ENCODE measurements around the gene PEX14. TPM values are rescaled to one million over a fixed set of nuclear protein-coding genes. Genes with fewer than 3 reads are reported as not detected.
"Not testable (repeated sequence)": the region's sequence is repeated elsewhere in the genome, so short reads cannot be mapped to it uniquely, and the experiment has no call there.

The PEX14 gene
- total RNA-seq, 4 donors from 2014 or later: 2.0 to 21.9 (median 5.3) TPM

DNA sequence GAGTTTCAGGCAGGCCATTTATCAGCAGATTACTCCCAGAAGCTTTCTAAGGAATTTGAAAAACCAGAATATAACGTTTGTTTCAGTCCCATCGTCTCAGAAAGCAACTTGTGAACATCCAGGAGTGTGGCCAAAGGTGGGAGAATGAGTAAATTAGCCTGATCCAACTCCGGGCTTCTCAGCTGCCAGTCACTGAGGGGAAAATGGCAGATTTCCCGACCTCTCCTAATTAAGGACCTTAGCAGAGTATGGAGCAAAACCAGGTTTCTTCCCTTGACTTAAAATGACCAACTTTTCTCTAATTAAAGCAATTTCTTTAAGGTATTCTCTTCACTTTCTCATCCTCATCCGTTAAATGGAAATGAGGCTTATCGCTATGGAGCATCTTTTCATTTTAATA, 23.9 kb upstream of the PEX14 start:
- TF ChIP-seq, protein P1, sequence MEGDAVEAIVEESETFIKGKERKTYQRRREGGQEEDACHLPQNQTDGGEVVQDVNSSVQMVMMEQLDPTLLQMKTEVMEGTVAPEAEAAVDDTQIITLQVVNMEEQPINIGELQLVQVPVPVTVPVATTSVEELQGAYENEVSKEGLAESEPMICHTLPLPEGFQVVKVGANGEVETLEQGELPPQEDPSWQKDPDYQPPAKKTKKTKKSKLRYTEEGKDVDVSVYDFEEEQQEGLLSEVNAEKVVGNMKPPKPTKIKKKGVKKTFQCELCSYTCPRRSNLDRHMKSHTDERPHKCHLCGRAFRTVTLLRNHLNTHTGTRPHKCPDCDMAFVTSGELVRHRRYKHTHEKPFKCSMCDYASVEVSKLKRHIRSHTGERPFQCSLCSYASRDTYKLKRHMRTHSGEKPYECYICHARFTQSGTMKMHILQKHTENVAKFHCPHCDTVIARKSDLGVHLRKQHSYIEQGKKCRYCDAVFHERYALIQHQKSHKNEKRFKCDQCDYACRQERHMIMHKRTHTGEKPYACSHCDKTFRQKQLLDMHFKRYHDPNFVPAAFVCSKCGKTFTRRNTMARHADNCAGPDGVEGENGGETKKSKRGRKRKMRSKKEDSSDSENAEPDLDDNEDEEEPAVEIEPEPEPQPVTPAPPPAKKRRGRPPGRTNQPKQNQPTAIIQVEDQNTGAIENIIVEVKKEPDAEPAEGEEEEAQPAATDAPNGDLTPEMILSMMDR (IDR thresholded peaks at IDR 0.05): no peak
- no peak for TF ChIP-seq POLR2A (IDR thresholded peaks at IDR 0.05)
- Histone ChIP-seq H3K4me3 (no peak overlapping the region), H3K27me3 (no peaks in the 10 kb centered on the region), H3K36me3 (no peaks in the 10 kb centered on the region), H3K4me1 (no peaks in the 10 kb centered on the region), H3K27ac (no peak overlapping the region), H3K9me3 (no peaks in the 10 kb centered on the region)
- intact Hi-C loops (cut with DNase I; ENCODE audit: low total_unique reads): no loop called here
- DNase-seq: no peak

DNA sequence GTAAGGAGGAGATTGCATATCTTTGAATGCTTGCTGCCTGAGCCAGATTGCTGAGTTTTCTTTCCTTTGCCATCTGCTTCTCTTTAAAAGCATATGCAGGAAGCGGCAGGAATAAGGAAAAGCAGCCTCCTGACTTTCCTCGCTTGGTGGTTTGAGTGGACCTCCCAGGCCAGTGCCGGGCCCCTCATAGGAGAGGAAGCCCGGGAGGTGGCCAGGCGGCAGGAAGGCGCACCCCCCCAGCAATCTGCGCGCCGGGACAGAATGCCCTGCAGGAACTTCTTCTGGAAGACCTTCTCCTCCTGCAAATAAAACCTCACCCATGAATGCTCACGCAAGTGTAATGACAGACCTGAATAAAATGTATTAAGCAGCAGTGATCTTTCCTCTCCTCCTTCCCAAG, 23.5 kb upstream of the PEX14 start:
- no peaks in the 10 kb centered on the region for H3K9me3 ChIP-seq
- intact Hi-C loops (cut with DNase I; ENCODE audit: low total_unique reads): no loop called here
- H3K4me3 ChIP-seq: no peak overlapping the region
- no peaks in the 10 kb centered on the region for H3K4me1 ChIP-seq
- no peaks in the 10 kb centered on the region for H3K27me3 ChIP-seq
- TF ChIP-seq, protein P1 (IDR thresholded peaks at IDR 0.05): no peak
- no peak for TF ChIP-seq POLR2A (IDR thresholded peaks at IDR 0.05)
- no peak overlapping the region for H3K27ac ChIP-seq
- DNase-seq: no peak
- H3K36me3 ChIP-seq: no peaks in the 10 kb centered on the region

DNA sequence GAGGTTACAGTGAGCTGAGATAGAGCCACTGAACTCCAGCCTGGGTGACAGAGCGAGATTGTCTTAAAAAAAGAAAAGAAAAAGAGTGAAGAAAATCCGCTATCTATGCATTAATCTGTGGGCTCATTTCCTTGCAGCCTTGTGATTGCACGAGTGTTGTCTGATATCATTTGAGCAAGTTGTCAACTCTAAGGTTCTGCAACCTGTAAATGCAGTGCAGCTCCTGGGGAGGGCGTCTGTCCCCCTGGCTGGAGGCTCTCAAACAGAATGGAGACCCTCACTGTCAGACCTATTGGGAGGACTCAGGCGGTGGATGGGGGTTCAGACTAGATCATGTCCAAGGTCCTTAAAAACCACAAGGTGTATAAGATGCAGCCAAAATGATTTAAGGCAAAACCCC, 18.7 kb upstream of the PEX14 start:
- no peaks in the 10 kb centered on the region for H3K4me1 ChIP-seq
- H3K4me3 ChIP-seq: no peak overlapping the region
- no peak for DNase-seq
- intact Hi-C loops (cut with DNase I; ENCODE audit: low total_unique reads): no loop called here
- no peaks in the 10 kb centered on the region for H3K9me3 ChIP-seq
- no peaks in the 10 kb centered on the region for H3K27me3 ChIP-seq
- no peak for TF ChIP-seq POLR2A (IDR thresholded peaks at IDR 0.05)
- TF ChIP-seq, protein P1 (IDR thresholded peaks at IDR 0.05): no peak
- no peak overlapping the region for H3K27ac ChIP-seq
- no peaks in the 10 kb centered on the region for H3K36me3 ChIP-seq

DNA sequence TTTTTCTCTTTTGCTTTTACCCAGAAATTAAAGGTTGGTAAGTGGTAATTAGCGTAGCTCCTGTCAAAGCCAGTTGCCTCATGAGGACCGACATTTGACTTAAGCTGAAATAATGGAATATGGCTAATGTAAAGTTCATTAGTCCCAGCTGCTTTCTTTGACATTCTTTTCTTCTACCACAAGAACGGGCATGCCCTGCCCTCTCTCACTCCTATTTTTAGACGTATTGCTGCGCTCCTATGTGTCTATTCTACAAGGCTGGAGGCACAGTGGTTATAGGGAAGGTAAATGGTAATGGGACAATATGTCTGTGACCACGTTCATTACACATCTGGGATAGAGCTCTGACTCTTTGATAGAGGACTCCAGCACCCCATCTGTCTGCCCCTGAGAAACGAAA, 18.1 kb upstream of the PEX14 start:
- H3K9me3 ChIP-seq: no peaks in the 10 kb centered on the region
- no peaks in the 10 kb centered on the region for H3K4me1 ChIP-seq
- TF ChIP-seq, protein P1 (IDR thresholded peaks at IDR 0.05): no peak
- TF ChIP-seq POLR2A (IDR thresholded peaks at IDR 0.05): no peak
- no peak for DNase-seq
- H3K27ac ChIP-seq: no peak overlapping the region
- intact Hi-C loops (cut with DNase I; ENCODE audit: low total_unique reads): no loop called here
- no peaks in the 10 kb centered on the region for H3K27me3 ChIP-seq
- no peak overlapping the region for H3K4me3 ChIP-seq
- H3K36me3 ChIP-seq: no peaks in the 10 kb centered on the region

DNA sequence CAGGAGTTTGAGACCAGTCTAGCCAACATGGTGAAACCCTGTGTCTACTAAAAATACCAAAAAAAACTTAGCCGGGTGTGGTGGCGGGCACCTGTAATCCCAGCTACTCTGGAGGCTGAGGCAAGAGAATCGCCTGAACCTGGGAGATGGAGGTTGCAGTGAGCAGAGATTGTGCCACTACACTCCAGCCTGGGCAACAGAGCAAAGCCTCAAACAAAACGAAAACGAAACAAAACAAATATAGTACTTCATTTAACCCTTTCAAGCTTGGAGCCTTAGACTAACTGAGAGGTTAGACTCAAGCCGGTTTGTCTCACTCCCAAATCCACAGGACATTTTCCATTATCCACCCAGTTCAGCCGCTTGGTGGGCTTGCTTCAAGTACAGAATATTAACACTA, 17.3 kb upstream of the PEX14 start:
- intact Hi-C loops (cut with DNase I; ENCODE audit: low total_unique reads); H3K4me3 ChIP-seq; H3K27me3 ChIP-seq; H3K9me3 ChIP-seq; H3K36me3 ChIP-seq; H3K4me1 ChIP-seq; DNase-seq: not testable (repeated sequence)
- H3K27ac ChIP-seq: peak overlapping the region; percentile 7 to 50

DNA sequence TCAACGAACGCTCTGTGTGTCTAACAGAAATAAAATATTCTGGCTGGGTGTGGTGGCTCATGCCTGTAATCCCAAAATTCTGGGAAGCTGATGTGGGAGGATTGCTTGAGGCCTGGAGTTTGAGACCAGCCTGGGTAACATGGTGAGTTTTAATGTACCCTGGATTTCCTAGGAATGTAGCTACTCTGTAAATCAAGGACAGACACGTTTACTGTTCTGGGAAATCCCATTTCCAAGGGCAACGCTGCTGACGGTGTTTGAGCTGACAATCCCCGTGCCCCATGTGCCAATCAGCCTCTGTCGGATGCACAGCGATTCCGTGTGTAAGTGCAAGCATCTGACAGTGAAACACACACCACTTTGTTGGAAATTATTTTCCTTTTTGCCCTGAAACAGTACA, 16.9 kb upstream of the PEX14 start:
- no peaks in the 10 kb centered on the region for H3K9me3 ChIP-seq
- H3K4me3 ChIP-seq: no peak overlapping the region
- no peaks in the 10 kb centered on the region for H3K4me1 ChIP-seq
- intact Hi-C loops (cut with DNase I; ENCODE audit: low total_unique reads): no loop called here
- H3K36me3 ChIP-seq: no peaks in the 10 kb centered on the region
- H3K27me3 ChIP-seq: no peaks in the 10 kb centered on the region
- DNase-seq: no peak
- H3K27ac ChIP-seq: peak overlapping the region; percentile 7 to 50
- TF ChIP-seq, protein P1 (IDR thresholded peaks at IDR 0.05): no peak
- no peak for TF ChIP-seq POLR2A (IDR thresholded peaks at IDR 0.05)

Data from uterus (tissue), 4 donors.